ENCODE measurements around the gene SS18L1.

SS18L1 gene

DNA sequence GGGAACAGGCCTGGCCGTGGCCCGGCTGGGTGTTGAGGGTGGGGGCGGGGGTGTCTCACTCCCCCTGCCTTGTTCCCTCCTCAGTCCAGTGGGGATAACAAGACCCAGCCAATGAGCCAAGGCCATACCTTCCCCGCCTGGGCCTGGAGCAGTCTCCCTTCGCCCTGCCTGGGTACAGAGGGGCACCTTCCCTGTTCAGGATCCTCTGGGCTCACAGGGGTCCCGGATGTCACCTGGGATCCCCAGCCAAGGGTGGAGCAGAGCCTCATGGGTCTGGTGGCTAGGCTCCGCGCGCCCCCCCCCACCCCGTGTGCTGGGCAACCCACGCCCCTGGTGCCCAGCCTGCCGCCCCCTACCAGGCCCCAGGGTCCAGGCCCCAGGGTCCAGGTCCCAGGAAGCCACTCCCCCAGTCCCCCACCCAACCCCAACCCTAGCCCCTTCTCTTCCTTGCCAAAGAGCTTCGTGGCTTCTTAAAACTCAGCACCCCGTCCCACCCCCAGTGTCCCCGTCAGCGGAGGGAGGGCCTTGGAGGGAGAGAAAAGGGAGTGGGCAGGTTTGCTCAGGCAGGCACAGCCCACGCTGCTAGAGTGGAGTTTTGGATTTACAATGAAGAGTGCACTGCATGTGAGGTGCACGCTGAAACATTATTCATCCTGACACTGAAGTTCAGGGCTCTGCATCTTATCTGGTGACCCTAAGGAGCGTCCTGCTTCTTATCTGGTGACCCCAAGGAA, 64.7 kb downstream of the SS18L1 start:
- TF ChIP-seq, protein P1, sequence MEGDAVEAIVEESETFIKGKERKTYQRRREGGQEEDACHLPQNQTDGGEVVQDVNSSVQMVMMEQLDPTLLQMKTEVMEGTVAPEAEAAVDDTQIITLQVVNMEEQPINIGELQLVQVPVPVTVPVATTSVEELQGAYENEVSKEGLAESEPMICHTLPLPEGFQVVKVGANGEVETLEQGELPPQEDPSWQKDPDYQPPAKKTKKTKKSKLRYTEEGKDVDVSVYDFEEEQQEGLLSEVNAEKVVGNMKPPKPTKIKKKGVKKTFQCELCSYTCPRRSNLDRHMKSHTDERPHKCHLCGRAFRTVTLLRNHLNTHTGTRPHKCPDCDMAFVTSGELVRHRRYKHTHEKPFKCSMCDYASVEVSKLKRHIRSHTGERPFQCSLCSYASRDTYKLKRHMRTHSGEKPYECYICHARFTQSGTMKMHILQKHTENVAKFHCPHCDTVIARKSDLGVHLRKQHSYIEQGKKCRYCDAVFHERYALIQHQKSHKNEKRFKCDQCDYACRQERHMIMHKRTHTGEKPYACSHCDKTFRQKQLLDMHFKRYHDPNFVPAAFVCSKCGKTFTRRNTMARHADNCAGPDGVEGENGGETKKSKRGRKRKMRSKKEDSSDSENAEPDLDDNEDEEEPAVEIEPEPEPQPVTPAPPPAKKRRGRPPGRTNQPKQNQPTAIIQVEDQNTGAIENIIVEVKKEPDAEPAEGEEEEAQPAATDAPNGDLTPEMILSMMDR (IDR thresholded peaks at IDR 0.05; ENCODE audit: control extremely low read depth, extremely low read depth, low read depth, missing control alignments): no peak
- POLR2A ChIA-PET: no interaction called here
- no peak for DNase-seq (ENCODE audit: extremely low spot score)
- CTCF ChIA-PET: no interaction called here

DNA sequence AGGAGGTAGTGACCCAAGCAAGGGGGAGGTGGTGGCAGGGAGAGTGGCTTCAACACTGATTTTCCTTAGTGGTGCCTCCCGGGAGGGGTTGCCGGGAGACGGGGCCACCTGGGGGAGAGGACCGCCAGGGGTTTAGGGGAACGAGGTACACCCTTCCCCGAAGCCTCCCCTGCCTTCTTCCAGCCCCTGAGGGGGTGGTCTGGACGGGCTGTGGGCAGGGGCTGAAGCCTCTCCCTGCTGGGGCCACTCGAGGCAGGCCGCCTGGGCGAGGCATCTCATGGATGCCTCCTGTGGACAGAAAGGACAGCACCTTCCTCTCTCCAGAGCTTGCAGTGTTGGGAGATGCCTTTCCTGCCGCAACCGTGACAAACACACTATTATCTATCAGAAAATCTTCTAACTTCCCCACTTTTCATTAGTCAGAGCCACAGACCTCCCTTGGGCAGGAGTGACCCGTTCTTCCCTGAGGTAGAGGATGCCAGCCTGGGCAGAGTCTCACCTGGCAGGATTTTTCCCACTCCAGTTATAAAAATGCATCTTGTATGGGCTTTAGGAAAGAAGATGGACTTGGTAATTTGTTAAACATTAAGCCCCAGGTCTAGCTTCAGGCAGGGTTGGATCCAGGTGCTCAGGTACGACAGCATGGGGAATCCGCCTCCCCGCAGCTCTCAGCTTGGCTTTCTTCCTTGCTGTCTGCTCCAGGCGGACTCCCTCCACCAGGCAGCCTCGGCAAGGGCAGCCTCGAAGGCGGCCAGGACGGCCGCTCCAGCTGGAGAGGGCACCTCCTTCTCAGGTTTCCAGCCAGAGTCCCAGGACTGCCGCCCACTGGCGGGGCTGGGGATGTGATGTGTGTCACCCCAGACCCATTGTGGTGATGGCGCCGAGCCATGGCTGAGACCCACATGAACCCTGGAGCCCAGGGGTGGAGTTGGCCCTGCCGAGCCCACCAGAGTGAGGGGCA, 65.5 kb downstream of the SS18L1 start:
- DNase-seq (ENCODE audit: extremely low spot score): no peak
- POLR2A ChIA-PET: no interaction called here
- TF ChIP-seq, protein P1 (IDR thresholded peaks at IDR 0.05; ENCODE audit: control extremely low read depth, extremely low read depth, low read depth, missing control alignments): peak; percentile 3
- CTCF ChIA-PET: interaction anchor here (1.0 kb wide), 1 partner anchor 25 kb away, joined by 3 read pairs; no protein-coding TSS in a partner anchor

DNA sequence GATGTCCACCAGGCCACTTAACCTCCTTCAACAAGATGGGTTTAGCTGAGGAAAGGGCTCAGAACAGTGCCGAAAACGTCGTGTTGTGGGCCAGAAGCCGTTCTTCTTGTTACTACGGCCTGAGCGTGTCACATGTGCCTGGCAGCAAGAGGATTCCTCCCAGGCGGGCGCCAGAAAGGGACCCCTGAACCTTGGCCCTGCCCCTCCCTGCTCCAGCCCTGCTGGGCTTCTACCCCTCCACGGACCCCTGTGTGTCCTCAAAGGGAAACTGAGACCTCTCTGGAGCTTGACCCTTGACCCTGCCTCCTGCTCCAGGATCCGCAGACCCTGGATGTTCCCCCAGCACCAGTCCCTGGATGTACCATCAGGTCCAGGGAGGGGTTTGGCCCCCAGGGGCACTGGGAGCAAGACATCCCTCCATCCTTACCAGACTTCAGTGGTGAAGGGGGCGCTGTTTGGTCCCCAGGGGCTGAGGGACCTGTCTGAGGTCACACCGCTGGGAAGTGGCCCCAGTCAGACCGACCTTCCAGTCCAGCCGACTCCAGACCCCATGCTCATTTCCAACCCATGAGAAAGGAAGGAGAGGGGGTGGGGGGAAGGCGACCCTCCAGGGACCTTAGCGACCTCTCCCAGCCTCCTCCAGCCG, 66.4 kb downstream of the SS18L1 start:
- TF ChIP-seq, protein P1 (IDR thresholded peaks at IDR 0.05; ENCODE audit: control extremely low read depth, extremely low read depth, low read depth, missing control alignments): no peak
- ChIA-PET POLR2A (no interaction called here), CTCF (interaction anchor here (1.0 kb wide), 1 partner anchor 24 kb away, joined by 3 read pairs; no protein-coding TSS in a partner anchor)
- no peak for DNase-seq (ENCODE audit: extremely low spot score)

DNA sequence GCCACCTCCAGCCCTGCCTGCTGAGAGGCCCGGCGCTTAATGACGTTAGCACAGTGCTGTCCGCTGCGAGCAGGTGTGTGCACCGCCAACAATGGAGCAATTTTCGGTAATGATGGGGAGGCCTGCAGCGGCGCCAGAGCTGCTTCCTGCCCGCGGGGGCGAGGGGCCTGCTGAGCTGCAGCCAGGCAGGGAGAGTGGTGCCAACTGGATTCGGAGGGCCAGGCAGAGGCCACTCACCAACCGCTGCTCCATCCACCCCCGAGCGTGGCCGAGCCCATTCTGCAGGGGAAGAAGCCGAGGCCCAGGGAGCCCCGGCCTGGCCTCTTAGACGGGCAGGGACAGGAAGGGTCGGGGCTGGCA, 66.9 kb downstream of the SS18L1 start:
- ChIA-PET CTCF (interaction anchor here (1.0 kb wide), 1 partner anchor 23 kb away, joined by 3 read pairs; no protein-coding TSS in a partner anchor), POLR2A (no interaction called here)
- no peak for DNase-seq (ENCODE audit: extremely low spot score)
- TF ChIP-seq, protein P1 (IDR thresholded peaks at IDR 0.05; ENCODE audit: control extremely low read depth, extremely low read depth, low read depth, missing control alignments): no peak

DNA sequence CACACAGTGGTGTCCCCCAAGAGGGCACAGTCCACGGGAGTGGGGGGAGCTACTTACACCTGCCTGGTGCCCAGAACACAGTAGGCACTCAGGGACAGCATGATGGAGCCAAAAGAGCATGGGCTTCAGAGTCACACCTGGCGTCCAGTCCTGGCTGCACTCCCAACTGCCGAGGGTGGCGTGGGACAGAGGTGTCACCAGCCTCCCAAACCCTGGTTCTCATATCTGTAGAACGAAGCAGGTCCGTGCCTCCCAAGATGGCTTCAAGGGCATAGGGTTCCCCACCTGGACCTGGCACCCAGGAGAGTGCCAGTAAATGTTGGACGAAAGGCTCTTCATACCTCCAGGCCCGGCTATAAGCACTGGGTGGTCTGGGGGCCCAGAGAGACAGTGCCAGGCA, 67.6 kb downstream of the SS18L1 start:
- TF ChIP-seq, protein P1 (IDR thresholded peaks at IDR 0.05; ENCODE audit: control extremely low read depth, extremely low read depth, low read depth, missing control alignments): no peak
- CTCF ChIA-PET: no interaction called here
- POLR2A ChIA-PET: no interaction called here
- DNase-seq (ENCODE audit: extremely low spot score): no peak

DNA sequence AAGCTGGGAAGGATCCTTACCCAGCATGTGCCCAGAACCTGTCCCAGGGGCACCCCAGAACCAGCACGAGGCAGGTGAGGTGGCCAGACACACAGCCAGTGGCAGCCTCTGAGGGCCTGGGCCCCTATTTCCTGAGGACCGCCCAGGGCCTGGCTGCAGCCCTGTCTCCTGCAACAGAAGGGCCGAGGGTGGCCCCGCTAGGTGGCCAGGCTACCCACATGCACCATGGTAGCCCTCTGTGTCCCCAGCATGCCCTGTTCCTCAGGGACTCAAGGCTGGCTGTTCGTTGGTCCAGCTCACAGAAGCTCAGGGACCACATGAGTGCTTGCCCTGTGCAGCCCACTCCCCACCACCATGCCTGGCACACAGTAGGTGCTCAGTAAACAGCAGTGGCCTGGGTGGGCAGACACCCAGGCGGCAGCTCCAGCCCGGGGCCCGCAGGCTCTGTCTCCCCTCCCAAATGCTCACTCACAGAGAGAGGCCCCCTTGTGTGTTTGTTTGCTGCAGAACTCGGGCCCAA, 68.3 kb downstream of the SS18L1 start:
- ChIA-PET POLR2A (no interaction called here), CTCF (no interaction called here)
- DNase-seq (ENCODE audit: extremely low spot score): no peak
- TF ChIP-seq, protein P1 (IDR thresholded peaks at IDR 0.05; ENCODE audit: control extremely low read depth, extremely low read depth, low read depth, missing control alignments): no peak

Data from GM10248 (cell line).